Measurements from ENCODE around the gene DACH1.

Gene DACH1

DNA sequence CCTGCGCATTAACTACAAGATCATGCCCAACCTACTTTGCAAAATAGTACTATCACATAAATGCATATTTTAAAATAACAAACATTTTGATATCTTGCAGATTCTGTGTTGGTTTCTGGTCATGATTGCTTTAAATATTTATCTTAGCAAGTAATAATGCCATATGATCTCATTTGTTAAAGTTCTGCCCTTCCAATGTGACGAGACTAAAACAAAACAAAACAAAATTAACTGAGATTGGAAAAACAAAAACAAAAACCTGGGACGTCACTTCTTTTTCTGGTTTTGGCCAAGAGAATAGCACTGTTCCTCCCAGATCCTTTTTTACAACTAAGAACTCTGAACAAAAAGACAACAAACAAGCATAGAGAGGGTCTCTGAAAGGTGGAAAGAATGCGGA lies 436.3 kb downstream of the DACH1 start:
- no peak for DNase-seq (ENCODE audit: low read depth in 1 of 2, low spot score in 1 of 2)
- Histone ChIP-seq H3K4me3 (replicated peaks; ENCODE audit: insufficient read depth, low read length) (no peak overlapping the region), H3K27me3 (ENCODE audit: insufficient read depth, poor library complexity, severe bottlenecking) (no peaks in the 10 kb centered on the region), H3K27ac (replicated peaks) (no peak overlapping the region)
- no peak for TF ChIP-seq POLR2AphosphoS5 (IDR thresholded peaks at IDR 0.05; ENCODE audit: low read depth)
- TF ChIP-seq GABPA (IDR thresholded peaks at IDR 0.05; ENCODE audit: low read depth) = no peak
- TF ChIP-seq CTCF (IDR thresholded peaks at IDR 0.05; ENCODE audit: insufficient read depth, low read length) = no peak
- TF ChIP-seq, protein P1, sequence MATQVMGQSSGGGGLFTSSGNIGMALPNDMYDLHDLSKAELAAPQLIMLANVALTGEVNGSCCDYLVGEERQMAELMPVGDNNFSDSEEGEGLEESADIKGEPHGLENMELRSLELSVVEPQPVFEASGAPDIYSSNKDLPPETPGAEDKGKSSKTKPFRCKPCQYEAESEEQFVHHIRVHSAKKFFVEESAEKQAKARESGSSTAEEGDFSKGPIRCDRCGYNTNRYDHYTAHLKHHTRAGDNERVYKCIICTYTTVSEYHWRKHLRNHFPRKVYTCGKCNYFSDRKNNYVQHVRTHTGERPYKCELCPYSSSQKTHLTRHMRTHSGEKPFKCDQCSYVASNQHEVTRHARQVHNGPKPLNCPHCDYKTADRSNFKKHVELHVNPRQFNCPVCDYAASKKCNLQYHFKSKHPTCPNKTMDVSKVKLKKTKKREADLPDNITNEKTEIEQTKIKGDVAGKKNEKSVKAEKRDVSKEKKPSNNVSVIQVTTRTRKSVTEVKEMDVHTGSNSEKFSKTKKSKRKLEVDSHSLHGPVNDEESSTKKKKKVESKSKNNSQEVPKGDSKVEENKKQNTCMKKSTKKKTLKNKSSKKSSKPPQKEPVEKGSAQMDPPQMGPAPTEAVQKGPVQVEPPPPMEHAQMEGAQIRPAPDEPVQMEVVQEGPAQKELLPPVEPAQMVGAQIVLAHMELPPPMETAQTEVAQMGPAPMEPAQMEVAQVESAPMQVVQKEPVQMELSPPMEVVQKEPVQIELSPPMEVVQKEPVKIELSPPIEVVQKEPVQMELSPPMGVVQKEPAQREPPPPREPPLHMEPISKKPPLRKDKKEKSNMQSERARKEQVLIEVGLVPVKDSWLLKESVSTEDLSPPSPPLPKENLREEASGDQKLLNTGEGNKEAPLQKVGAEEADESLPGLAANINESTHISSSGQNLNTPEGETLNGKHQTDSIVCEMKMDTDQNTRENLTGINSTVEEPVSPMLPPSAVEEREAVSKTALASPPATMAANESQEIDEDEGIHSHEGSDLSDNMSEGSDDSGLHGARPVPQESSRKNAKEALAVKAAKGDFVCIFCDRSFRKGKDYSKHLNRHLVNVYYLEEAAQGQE (IDR thresholded peaks at IDR 0.05; ENCODE audit: insufficient replicate concordance, low read depth) = no peak
- TF ChIP-seq SPI1 (IDR thresholded peaks at IDR 0.05; ENCODE audit: borderline replicate concordance, low read depth) = no peak

- Histone ChIP-seq H3K27me3 (ENCODE audit: insufficient read depth, poor library complexity, severe bottlenecking) (no peaks in the 10 kb centered on the region), H3K27ac (replicated peaks) (no peak overlapping the region), H3K4me3 (replicated peaks; ENCODE audit: insufficient read depth, low read length) (no peak overlapping the region)
- DNase-seq (ENCODE audit: low read depth in 1 of 2, low spot score in 1 of 2) = no peak
- TF ChIP-seq, protein P1 (IDR thresholded peaks at IDR 0.05; ENCODE audit: insufficient replicate concordance, low read depth) = no peak
- TF ChIP-seq GABPA (IDR thresholded peaks at IDR 0.05; ENCODE audit: low read depth) (no peak), SPI1 (IDR thresholded peaks at IDR 0.05; ENCODE audit: borderline replicate concordance, low read depth) (no peak), CTCF (IDR thresholded peaks at IDR 0.05; ENCODE audit: insufficient read depth, low read length) (no peak), POLR2AphosphoS5 (IDR thresholded peaks at IDR 0.05; ENCODE audit: low read depth) (no peak)
Measured at GRCh38 chr13:71417205-71417604, 449.8 kb downstream of the DACH1 start.

GRCh38 chr13:71412231-71412630 lies 454.8 kb downstream of the DACH1 start:
- Histone ChIP-seq H3K27me3 (ENCODE audit: insufficient read depth, poor library complexity, severe bottlenecking) (no peaks in the 10 kb centered on the region), H3K27ac (replicated peaks) (no peak overlapping the region), H3K4me3 (replicated peaks; ENCODE audit: insufficient read depth, low read length) (no peak overlapping the region)
- TF ChIP-seq POLR2AphosphoS5 (IDR thresholded peaks at IDR 0.05; ENCODE audit: low read depth) (no peak), SPI1 (IDR thresholded peaks at IDR 0.05; ENCODE audit: borderline replicate concordance, low read depth) (no peak), CTCF (IDR thresholded peaks at IDR 0.05; ENCODE audit: insufficient read depth, low read length) (no peak), GABPA (IDR thresholded peaks at IDR 0.05; ENCODE audit: low read depth) (no peak)
- TF ChIP-seq, protein P1 (IDR thresholded peaks at IDR 0.05; ENCODE audit: insufficient replicate concordance, low read depth) = no peak
- DNase-seq (ENCODE audit: low read depth in 1 of 2, low spot score in 1 of 2) = no peak
